IPS-20b (cell line): Measurements from ENCODE around the gene TMEM138.

ENCODE experiments used
- H3K27ac ChIP-seq: one replicate; pipeline ENCODE4 v1.5.1; 2013; ENCODE audit warnings: low read length
- H3K27me3 ChIP-seq: 2 replicates; pipeline ENCODE4 v1.6.1; 2013; ENCODE audit warnings: mild to moderate bottlenecking, low read length, inconsistent platforms; ENCODE audit not compliant: insufficient read depth
- H3K36me3 ChIP-seq: 2 replicates; pipeline ENCODE4 v1.6.1; 2013; ENCODE audit warnings: low read depth, mild to moderate bottlenecking, inconsistent platforms, low read length, moderate library complexity; ENCODE audit not compliant: insufficient read depth
- H3K4me1 ChIP-seq: 2 replicates; pipeline ENCODE4 v1.6.1; 2013; ENCODE audit warnings: mild to moderate bottlenecking, control low read depth, inconsistent platforms, low read length, moderate library complexity; ENCODE audit not compliant: insufficient read depth
- H3K4me3 ChIP-seq: 2 replicates; pipeline ENCODE4 v1.5.1; 2013; ENCODE audit warnings: mild to moderate bottlenecking, low read length, inconsistent platforms
- H3K9ac ChIP-seq: 2 replicates; pipeline ENCODE4 v1.6.1; 2013; ENCODE audit warnings: low read depth, mild to moderate bottlenecking, inconsistent platforms, low read length, moderate library complexity
- H3K9me3 ChIP-seq: 2 replicates; pipeline ENCODE4 v1.6.1; 2013; ENCODE audit warnings: mild to moderate bottlenecking, low read depth, low read length, inconsistent platforms; ENCODE audit not compliant: insufficient read depth

The TMEM138 gene

DNA sequence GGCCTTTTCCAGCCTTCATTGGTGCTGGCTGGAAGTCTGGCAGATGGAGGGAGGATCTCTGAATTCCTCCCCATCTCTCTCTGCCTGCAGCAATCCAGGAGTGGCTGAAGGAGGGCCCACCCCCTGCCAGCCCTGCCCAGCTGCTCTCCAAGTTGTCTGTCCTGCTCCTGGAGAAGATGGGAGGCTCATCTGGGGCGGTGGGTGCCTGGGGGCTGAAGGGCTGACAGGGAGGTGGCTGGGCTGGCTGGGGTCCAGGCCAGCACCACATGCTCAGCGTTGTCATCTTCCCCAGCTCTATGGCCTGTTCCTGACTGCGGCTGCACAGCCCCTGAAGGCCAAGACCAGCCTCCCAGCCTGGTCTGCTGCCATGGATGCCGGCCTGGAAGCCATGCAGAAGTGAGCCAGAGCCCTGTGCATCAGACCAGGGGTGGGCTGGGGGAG is 17.0 kb upstream of the TMEM138 start:
- H3K9ac ChIP-seq, result no peak overlapping the region
- no peaks in the 10 kb centered on the region for H3K27me3 ChIP-seq
- no peaks in the 10 kb centered on the region for H3K9me3 ChIP-seq
- H3K4me3 ChIP-seq, result no peak overlapping the region
- no peaks in the 10 kb centered on the region for H3K4me1 ChIP-seq
- peaks cover 37% of the 10 kb centered on the region for H3K36me3 ChIP-seq
- no peak overlapping the region for H3K27ac ChIP-seq

DNA sequence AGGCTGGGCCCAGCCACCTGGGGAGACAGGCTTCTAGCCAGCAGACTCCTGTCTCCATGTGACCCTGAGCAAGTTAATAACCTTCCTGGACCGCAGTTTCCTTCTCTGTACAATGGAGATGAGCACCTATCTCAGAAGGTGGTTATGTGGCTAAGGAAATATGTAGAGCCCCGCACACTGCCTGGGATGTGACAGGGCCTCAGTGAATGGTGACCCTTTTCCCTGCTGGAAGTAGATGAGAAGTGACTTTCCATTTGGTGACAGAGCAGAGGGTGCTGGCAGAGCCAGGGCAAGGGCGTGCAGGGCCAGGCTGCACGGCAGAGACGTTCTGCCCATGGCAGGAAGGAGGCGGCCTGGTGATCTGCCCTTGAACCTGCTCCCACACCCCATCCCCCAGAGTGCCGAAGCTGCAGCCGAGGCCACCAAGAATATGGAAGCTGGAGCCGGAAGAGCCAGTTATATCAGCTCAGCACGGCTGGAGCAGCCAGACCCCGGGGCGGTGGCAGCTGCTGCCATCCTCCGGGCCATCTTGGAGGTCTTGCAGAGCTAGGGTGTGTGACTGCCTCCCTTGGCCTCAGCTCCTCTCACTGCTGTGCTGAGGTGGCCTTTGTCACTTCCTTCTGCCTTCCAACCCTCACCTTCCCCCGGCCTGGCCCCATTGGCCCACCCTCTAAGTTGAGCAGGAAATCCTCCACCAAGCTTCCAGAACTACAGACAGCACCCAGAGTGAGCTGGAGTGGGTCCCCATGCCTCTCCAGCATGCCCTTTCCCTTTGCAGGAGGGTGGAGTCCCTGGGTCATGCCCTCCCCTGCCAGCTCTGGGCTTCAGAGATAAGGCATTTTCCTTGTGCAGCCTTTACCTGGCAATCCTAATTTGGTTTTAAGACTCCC is 16.0 kb upstream of the TMEM138 start:
- Histone ChIP-seq H3K4me3 (no peak overlapping the region), H3K36me3 (peaks cover 39% of the 10 kb centered on the region), H3K27me3 (no peaks in the 10 kb centered on the region), H3K9me3 (no peaks in the 10 kb centered on the region), H3K9ac (no peak overlapping the region), H3K27ac (no peak overlapping the region), H3K4me1 (no peaks in the 10 kb centered on the region)

DNA sequence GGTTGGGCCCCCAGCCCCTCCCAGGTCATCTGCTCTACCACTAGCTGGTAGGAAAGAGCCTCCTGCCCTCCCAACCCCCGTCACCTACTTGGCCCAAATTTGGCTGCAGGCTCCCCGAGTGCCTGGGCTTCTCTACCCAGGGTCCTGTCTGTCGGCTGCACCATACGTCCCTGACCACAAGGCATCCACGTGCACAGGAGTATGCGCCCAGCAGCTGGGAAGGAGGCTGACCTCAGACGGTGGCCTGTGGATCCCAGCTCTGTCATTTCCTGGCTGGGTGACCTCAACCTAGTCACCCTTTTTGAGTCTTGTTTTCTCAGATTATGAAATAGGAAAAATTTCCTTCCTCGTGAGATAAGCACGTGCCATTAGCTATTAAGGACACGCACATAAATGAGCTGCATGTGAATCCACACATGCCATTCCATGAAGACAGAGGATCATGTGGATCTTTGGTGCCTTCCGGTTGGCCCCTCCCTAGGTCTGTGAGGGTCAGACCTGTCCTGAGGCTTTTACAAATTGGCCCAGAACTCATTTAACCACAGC is 14.2 kb upstream of the TMEM138 start:
- H3K27ac ChIP-seq, result no peak overlapping the region
- no peak overlapping the region for H3K4me3 ChIP-seq
- peaks cover 39% of the 10 kb centered on the region for H3K36me3 ChIP-seq
- H3K4me1 ChIP-seq, result no peaks in the 10 kb centered on the region
- H3K27me3 ChIP-seq, result no peaks in the 10 kb centered on the region
- H3K9me3 ChIP-seq, result no peaks in the 10 kb centered on the region
- H3K9ac ChIP-seq, result no peak overlapping the region; the same call in 1 of the 2 replicates

DNA sequence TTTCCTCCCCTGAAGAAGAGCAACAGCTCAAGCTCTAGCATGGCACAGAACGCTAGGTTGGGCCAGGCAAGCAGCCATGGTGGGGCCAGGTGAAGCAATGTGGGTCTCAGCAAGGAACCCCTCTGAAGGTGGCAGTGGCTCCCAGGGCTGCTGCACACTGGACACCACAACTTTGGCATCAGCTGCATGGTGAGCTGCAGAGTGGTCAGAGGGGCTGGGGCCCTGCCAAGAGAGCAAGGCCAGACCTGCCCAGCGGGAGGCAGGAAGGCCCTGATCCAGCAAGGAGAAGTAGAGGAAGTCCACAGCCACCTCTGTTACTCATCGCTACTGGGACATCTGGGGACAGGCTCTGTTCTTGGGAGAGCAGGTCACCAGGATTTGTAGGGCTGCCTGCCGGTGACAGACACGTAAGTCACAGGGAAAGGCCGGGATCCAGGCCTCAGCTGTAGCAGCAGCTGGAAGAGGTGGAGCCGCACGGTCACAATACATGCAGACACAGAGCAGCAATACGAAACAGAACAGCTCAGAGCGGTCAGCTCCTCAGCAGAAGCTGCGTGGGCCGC is 12.9 kb upstream of the TMEM138 start:
- no peak overlapping the region for H3K4me3 ChIP-seq
- no peaks in the 10 kb centered on the region for H3K4me1 ChIP-seq
- no peaks in the 10 kb centered on the region for H3K27me3 ChIP-seq
- H3K27ac ChIP-seq, result no peak overlapping the region
- peaks cover 45% of the 10 kb centered on the region for H3K36me3 ChIP-seq
- H3K9ac ChIP-seq, result no peak overlapping the region
- H3K9me3 ChIP-seq, result no peaks in the 10 kb centered on the region

DNA sequence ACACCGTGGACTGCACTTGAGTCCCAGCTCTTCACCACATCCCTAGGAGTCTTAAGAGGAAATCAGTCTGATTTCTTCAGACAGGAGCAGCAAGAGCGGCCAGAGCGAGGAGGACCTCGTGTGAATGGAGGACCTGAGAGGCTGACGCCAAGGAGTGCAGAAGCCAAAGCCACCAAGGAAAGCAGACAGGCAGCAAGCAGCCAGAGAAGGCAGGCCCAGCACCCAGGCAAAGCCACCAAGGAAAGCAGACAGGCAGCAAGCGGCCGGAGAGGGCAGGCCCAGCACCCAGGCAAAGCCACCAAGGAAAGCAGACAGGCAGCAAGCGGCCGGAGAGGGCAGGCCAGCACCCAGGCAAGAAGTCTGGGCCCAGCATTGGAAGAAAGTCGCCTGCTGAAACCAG is 12.3 kb upstream of the TMEM138 start:
- Histone ChIP-seq H3K4me1 (no peaks in the 10 kb centered on the region), H3K4me3 (no peak overlapping the region), H3K27me3 (no peaks in the 10 kb centered on the region), H3K27ac (no peak overlapping the region), H3K9ac (no peak overlapping the region), H3K9me3 (no peaks in the 10 kb centered on the region), H3K36me3 (peaks cover 45% of the 10 kb centered on the region)

DNA sequence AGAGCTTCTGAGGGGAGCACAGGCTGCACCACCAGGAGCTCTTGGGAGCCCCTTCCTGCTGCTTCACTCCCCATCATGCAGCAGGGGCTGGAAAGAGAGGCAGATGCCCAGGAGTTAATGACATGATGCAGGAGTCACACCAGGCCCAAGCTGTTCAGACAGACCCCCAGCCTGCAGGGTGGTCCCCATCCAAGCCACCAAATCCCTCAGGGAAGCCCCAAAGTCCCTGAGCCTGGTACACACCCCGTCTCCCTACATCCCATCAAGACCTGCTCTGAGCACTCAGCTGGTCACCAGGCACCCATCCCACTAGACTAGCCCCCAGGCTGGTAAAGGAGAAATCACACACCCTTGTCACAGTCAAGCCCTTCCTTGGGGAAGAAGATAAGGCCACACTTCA is 11.8 kb upstream of the TMEM138 start:
- Histone ChIP-seq H3K27ac (no peak overlapping the region), H3K4me3 (no peak overlapping the region), H3K27me3 (no peaks in the 10 kb centered on the region), H3K4me1 (no peaks in the 10 kb centered on the region), H3K9me3 (no peaks in the 10 kb centered on the region), H3K9ac (no peak overlapping the region), H3K36me3 (peaks cover 45% of the 10 kb centered on the region)

DNA sequence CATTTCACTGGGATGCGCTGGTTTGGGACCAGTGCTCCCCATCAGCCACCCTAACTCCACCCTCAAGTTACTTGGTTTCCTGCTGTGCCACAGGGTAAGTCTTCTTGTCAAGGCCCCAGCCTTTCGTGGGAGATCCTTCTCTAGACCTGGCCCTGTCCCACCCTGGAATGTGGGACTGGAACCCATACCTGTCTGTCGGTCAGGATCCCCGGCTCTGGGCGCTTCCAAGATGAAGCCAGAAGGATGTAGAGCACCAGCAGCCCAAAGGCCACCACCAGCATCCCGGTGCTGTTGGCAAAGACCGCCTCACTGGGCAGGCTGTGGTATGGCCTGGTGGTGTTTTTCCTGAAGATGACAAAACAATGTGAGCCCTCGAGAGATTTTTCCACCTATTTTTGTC is 11.4 kb upstream of the TMEM138 start:
- no peak overlapping the region for H3K27ac ChIP-seq
- no peaks in the 10 kb centered on the region for H3K4me1 ChIP-seq
- no peaks in the 10 kb centered on the region for H3K9me3 ChIP-seq
- no peaks in the 10 kb centered on the region for H3K27me3 ChIP-seq
- no peak overlapping the region for H3K4me3 ChIP-seq
- H3K9ac ChIP-seq, result no peak overlapping the region
- peaks cover 45% of the 10 kb centered on the region for H3K36me3 ChIP-seq

DNA sequence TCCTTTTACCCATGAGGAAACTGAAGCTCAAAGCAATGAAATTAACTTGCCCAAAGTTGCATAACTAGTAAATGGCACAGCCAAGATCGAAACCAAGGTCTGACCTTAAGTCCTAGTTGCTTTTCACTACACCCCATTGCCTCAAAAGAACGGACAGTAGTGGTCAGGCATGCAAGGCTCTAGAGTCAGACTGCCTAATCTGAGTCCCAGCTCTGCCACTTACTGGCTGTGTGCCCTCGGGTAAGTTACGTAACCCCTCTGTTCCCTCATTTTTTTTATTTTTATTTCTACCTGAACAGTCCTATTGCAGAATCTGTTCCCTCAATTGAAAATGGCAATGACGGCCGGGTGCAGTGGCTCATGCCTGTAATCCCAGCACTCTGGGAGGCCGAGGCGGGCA is 10.1 kb upstream of the TMEM138 start:
- Histone ChIP-seq H3K27ac (no peak overlapping the region), H3K27me3 (no peaks in the 10 kb centered on the region), H3K9me3 (no peaks in the 10 kb centered on the region), H3K9ac (no peak overlapping the region), H3K4me1 (no peaks in the 10 kb centered on the region), H3K36me3 (peaks cover 45% of the 10 kb centered on the region), H3K4me3 (no peak overlapping the region)

DNA sequence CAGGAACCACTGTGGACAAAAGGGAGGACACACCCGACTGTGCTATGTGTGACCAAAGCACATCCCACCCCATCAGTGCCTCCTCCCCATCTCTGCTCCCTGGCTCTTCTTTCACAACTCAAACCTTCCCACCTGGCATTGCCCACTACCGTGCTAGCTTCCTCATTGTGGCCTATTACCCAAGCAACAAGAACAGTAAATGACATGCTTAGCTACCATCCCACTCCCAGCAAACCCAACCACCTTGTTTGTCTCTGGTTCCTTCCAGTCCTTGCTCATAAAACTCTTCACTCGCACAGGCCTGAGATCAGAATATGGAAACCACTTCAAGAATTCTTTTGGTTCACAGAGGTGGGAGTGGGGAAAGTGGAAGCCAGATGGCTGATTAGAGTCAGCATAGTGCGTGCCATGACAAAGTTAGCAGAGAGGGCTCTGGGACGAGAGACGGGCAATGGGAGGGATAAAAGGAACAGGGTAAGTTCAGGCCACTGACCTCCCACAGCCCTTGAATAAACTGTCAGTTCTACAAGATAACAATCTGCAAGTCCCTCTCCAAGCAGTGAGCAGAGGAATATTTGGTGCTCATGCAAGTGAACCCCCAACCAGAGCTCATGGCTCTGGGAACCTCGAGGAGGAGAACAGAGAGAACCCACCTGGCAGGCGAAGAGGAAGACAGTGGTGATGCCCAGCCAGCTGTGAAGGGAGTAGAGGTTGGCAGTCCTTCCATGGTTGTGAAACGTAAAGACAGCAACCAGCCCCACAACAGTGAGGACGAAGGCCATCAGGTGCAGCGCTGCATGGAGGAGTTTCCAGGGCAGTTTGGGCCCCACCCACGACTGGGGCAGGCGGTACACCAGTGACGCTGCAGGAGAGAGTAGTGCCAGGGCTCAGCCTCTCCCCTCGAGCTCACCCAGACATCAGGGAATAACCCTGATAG is 8.8 kb upstream of the TMEM138 start:
- no peaks in the 10 kb centered on the region for H3K27me3 ChIP-seq
- H3K27ac ChIP-seq, result no peak overlapping the region

DNA sequence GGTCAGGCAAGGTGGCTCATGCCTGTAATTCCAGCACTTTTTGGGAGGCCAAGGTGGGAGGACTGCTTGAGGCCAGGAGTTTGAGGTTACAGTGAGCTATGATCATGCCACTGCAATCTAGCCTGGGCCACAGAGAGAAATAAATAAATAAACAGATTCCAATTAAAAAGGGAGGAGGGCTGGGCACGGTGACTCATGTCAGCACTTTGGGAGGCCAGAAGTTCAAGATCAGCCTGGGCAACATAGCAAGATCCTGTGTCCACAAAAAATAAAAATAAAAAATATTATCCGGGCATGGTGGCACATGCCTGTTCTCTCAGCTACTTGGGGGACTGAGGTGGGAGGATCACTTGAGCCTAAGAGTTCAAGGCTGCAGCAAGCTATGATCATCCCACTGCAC is 8.0 kb upstream of the TMEM138 start:
- no peaks in the 10 kb centered on the region for H3K4me1 ChIP-seq
- no peaks in the 10 kb centered on the region for H3K9me3 ChIP-seq
- peaks cover 27% of the 10 kb centered on the region for H3K36me3 ChIP-seq
- H3K27me3 ChIP-seq, result no peaks in the 10 kb centered on the region
- H3K4me3 ChIP-seq, result no peak overlapping the region
- H3K9ac ChIP-seq, result no peak overlapping the region
- no peak overlapping the region for H3K27ac ChIP-seq

More for the DNA sequence above, 8.8 kb upstream of the TMEM138 start:
- no peaks in the 10 kb centered on the region for H3K9me3 ChIP-seq
- H3K9ac ChIP-seq, result no peak overlapping the region
- H3K4me3 ChIP-seq, result no peak overlapping the region
- H3K4me1 ChIP-seq, result no peaks in the 10 kb centered on the region
- peaks cover 35% of the 10 kb centered on the region for H3K36me3 ChIP-seq

DNA sequence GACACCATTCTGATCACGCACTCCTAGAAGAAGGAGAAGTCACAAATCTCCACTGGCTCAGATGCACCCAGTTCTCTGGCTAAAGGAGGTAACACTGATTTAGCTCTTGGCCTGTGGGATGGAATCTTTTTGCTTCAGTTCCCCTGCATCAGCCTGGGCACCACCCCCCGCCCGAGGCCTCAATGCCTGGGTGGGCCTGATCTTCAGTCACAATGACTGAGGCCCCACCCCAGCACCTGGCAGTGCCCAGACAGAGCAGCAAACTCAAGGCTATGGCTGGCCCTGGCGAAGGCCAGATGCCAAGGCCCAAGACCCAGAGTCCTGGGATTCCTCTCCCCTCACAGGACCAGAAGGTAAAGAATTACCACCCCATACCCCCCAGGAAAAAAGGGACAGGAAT is 5.5 kb upstream of the TMEM138 start:
- H3K9me3 ChIP-seq, result no peaks in the 10 kb centered on the region
- H3K4me3 ChIP-seq, result no peak overlapping the region
- no peak overlapping the region for H3K9ac ChIP-seq
- no peak overlapping the region for H3K27ac ChIP-seq
- peaks cover 10% of the 10 kb centered on the region for H3K36me3 ChIP-seq
- no peaks in the 10 kb centered on the region for H3K4me1 ChIP-seq
- no peaks in the 10 kb centered on the region for H3K27me3 ChIP-seq
